Right cardiac atrium (tissue), 5 donors: Measurements from ENCODE around the gene SLC22A4. TPM values are rescaled to one million over a fixed set of nuclear protein-coding genes. Genes with fewer than 3 reads are reported as not detected.
A peak's percentile ranks its signal among the peaks of the same experiment; 100 is the strongest.

ENCODE experiments used
- ATAC-seq, 2 donors: fragments of 200-7000 bp; cut with Tn5 transposase; one replicate each; pipeline versions ENCODE4 v1.8.0 to v1.9.1; 2020; ENCODE audit warnings: moderate library complexity in 2 of 2, mild to moderate bottlenecking in 1 of 2
- DNase-seq, 3 donors: peaks; one replicate each; pipeline ENCODE4 v3.0.0-alpha.2; 2020
- H3K27ac ChIP-seq: one replicate; pipeline ENCODE4 v1.5.1; 2013; ENCODE audit warnings: mild to moderate bottlenecking, low read length, control low read depth, moderate library complexity
- H3K27me3 ChIP-seq: one replicate; pipeline ENCODE4 v1.6.1; 2013; ENCODE audit not compliant: control insufficient read depth, insufficient read depth
- H3K4me1 ChIP-seq: one replicate; pipeline ENCODE4 v1.6.1; 2013; ENCODE audit warnings: low read length; ENCODE audit not compliant: control insufficient read depth, insufficient read depth
- H3K4me3 ChIP-seq: one replicate; pipeline ENCODE4 v1.5.1; 2013; ENCODE audit warnings: low read length, control low read depth
- H3K9me3 ChIP-seq: one replicate; pipeline ENCODE4 v1.6.1; 2013; ENCODE audit warnings: low read length; ENCODE audit not compliant: control insufficient read depth
- WGBS: extraction: QIAGEN DNeasy Blood & Tissue Kit; methylation state at CpG from one replicate; pipeline ENCODE4 v1.1.7; 2013; 5-methylcytosine and 5-hydroxymethylcytosine counted together
- intact Hi-C, 4 donors: fragments of 100-400 bp; cut with DNase I; formaldehyde crosslinking; loops; one replicate each; pipeline versions ENCODE4 v1.11.0 to v1.14.0; 2022 to 2023
- long read RNA-seq, 4 donors: library from polyadenylated mRNA; unstranded; transcript quantifications; one replicate each; pipeline ENCODE4 v2.0.0, GENCODE V29; 2020 to 2021
- polyA plus RNA-seq: library from polyadenylated mRNA; stranded (reverse); fragments of 200-250 nt; gene quantifications from one replicate; pipeline ENCODE4 v1.2.3, GENCODE V29; 2013
- total RNA-seq, 4 donors: library from RNA; stranded (reverse); fragmentation: NEBNext Ultra II Directional; extraction: Animal tissue kit (Norgen Biotek cat#: 25700); gene quantifications; one replicate each; pipeline ENCODE4 v1.2.1, GENCODE V29; 2021
- donor health status: healthy with polysubstance abuse.
- donor health status: DM: no; HTN: yes; CAD: no.
- donor health status: DM: no; HTN: no; CAD: no.
- donor health status: DM: no; HTN: yes; CAD: no; lungs with severe emphysema.
- donor health status: DM: yes; HTN: yes; CAD: no.

The SLC22A4 gene
- total RNA-seq (1 to 10 TPM; 1.9 to 6.5 (median 2.4) TPM), polyA plus RNA-seq (0.86 TPM)
- long read RNA-seq, donor 1, partial matches to known transcripts = 0 of 8 reads
- long read RNA-seq, donor 1, other reads (novel, unspliced or antisense) = 6 of 8 reads
- long read RNA-seq, donor 2, partial matches to known transcripts = 0 of 4 reads
- long read RNA-seq, donor 2, other reads (novel, unspliced or antisense) = 2 of 4 reads
- long read RNA-seq, donor 3, transcript SLC22A4-201 (10 exons, 2,201 nt) = major isoform, 19 of 30 reads
- long read RNA-seq, donor 3, partial matches to known transcripts = 2 of 30 reads
- long read RNA-seq, donor 3, other reads (novel, unspliced or antisense) = 9 of 30 reads
- long read RNA-seq, donor 4, partial matches to known transcripts = 0 of 3 reads
- long read RNA-seq, donor 4, other reads (novel, unspliced or antisense) = 0 of 3 reads

GRCh38 chr5:132293992-132294727 is at the start of gene SLC22A4:
Gene SLC22A4, plus strand, starts transcription at chr5:132294394. Its CDS starts 223 bp downstream, at chr5:132294617.
- Histone ChIP-seq H3K9me3 (no peaks in the 10 kb centered on the region), H3K4me1 (peaks cover 6% of the 10 kb centered on the region), H3K27me3 (no peaks in the 10 kb centered on the region), H3K4me3 (peak within 1 kb of the TSS; percentile 43), H3K27ac (peak within 1 kb of the TSS; percentile 92)
- under 1% methylated on average over 63 of the region's 63 CpGs for WGBS
- intact Hi-C loops = no loop called here
- ATAC-seq = peak; percentile 91 to 92
- peak; percentile 95 to 97 (median 97) for DNase-seq

GRCh38 chr5:132245593-132245992 is 48.6 kb upstream of the SLC22A4 start:
- H3K4me1 ChIP-seq = no peaks in the 10 kb centered on the region
- H3K4me3 ChIP-seq = no peak overlapping the region
- H3K27ac ChIP-seq = no peak overlapping the region
- no peak for DNase-seq
- no peaks in the 10 kb centered on the region for H3K9me3 ChIP-seq
- no peaks in the 10 kb centered on the region for H3K27me3 ChIP-seq
- intact Hi-C loops = no loop called here
- WGBS = 64% methylated on average over 1 of the region's 1 CpG
- ATAC-seq = no peak

GRCh38 chr5:132246806-132247205 is 47.4 kb upstream of the SLC22A4 start:
- Histone ChIP-seq H3K27ac (no peak overlapping the region), H3K4me1 (no peaks in the 10 kb centered on the region), H3K9me3 (no peaks in the 10 kb centered on the region), H3K4me3 (no peak overlapping the region), H3K27me3 (no peaks in the 10 kb centered on the region)
- DNase-seq (no peak), ATAC-seq (no peak)
- intact Hi-C loops = no loop called here

- Histone ChIP-seq H3K27me3 (no peaks in the 10 kb centered on the region), H3K4me3 (no peak overlapping the region), H3K27ac (no peak overlapping the region), H3K9me3 (no peaks in the 10 kb centered on the region), H3K4me1 (peaks cover 9% of the 10 kb centered on the region)
- no peak for DNase-seq
- intact Hi-C loops = no loop called here
- no peak for ATAC-seq
- WGBS = 97% methylated on average over 2 of the region's 2 CpGs
Measured at GRCh38 chr5:132250547-132250946, 43.6 kb upstream of the SLC22A4 start.

- DNase-seq (no peak), ATAC-seq (no peak)
- WGBS = 93% methylated on average over 10 of the region's 10 CpGs
- intact Hi-C loops = no loop called here
- H3K9me3 ChIP-seq = no peaks in the 10 kb centered on the region
- H3K4me1 ChIP-seq = peaks cover 9% of the 10 kb centered on the region
- H3K4me3 ChIP-seq = no peak overlapping the region
- H3K27me3 ChIP-seq = no peaks in the 10 kb centered on the region
- no peak overlapping the region for H3K27ac ChIP-seq
Measured at GRCh38 chr5:132251220-132251725, 42.9 kb upstream of the SLC22A4 start.

GRCh38 chr5:132253008-132253441 is 41.2 kb upstream of the SLC22A4 start:
- no peak overlapping the region for H3K4me3 ChIP-seq
- H3K9me3 ChIP-seq = no peaks in the 10 kb centered on the region
- intact Hi-C loops = no loop called here
- H3K27ac ChIP-seq = no peak overlapping the region
- WGBS = 71% methylated on average over 4 of the region's 4 CpGs
- ATAC-seq (no peak), DNase-seq (no peak)
- peaks cover 9% of the 10 kb centered on the region for H3K4me1 ChIP-seq
- H3K27me3 ChIP-seq = no peaks in the 10 kb centered on the region

GRCh38 chr5:132253452-132254320 is 40.5 kb upstream of the SLC22A4 start:
- ATAC-seq (no peak), DNase-seq (peak in 1 of 3 donors; percentile 60)
- Histone ChIP-seq H3K4me1 (peaks cover 14% of the 10 kb centered on the region), H3K9me3 (no peaks in the 10 kb centered on the region), H3K27ac (no peak overlapping the region), H3K4me3 (no peak overlapping the region), H3K27me3 (no peaks in the 10 kb centered on the region)
- intact Hi-C loops = no loop called here
- WGBS = 94% methylated on average over 8 of the region's 8 CpGs

- Histone ChIP-seq H3K9me3 (no peaks in the 10 kb centered on the region), H3K4me3 (no peak overlapping the region), H3K4me1 (peaks cover 18% of the 10 kb centered on the region), H3K27ac (no peak overlapping the region), H3K27me3 (no peaks in the 10 kb centered on the region)
- peak; percentile 57 to 87 (median 84) for DNase-seq
- WGBS = 39% methylated on average over 7 of the region's 7 CpGs
- intact Hi-C loops = no loop called here
- peak; percentile 14 to 34 for ATAC-seq
Measured at GRCh38 chr5:132254321-132254977, 39.7 kb upstream of the SLC22A4 start.

GRCh38 chr5:132256086-132256782 is 38.0 kb upstream of the SLC22A4 start:
- H3K4me3 ChIP-seq = no peak overlapping the region
- DNase-seq = peak in 1 of 3 donors; percentile 1
- no peaks in the 10 kb centered on the region for H3K9me3 ChIP-seq
- H3K4me1 ChIP-seq = peaks cover 32% of the 10 kb centered on the region
- no peak for ATAC-seq
- no peak overlapping the region for H3K27ac ChIP-seq
- 96% methylated on average over 4 of the region's 4 CpGs for WGBS
- intact Hi-C loops = no loop called here
- no peaks in the 10 kb centered on the region for H3K27me3 ChIP-seq

- 93% methylated on average over 6 of the region's 6 CpGs for WGBS
- no peak for DNase-seq
Measured at GRCh38 chr5:132256783-132257130, 37.4 kb upstream of the SLC22A4 start.

More at GRCh38 chr5:132256783-132257130, 37.4 kb upstream of the SLC22A4 start:
- Histone ChIP-seq H3K27ac (no peak overlapping the region), H3K9me3 (no peaks in the 10 kb centered on the region), H3K4me3 (no peak overlapping the region), H3K4me1 (peaks cover 36% of the 10 kb centered on the region), H3K27me3 (no peaks in the 10 kb centered on the region)
- intact Hi-C loops = no loop called here
- ATAC-seq = no peak
